H1 (cell line): Measurements from ENCODE around the gene PLXNA3. TPM values are rescaled to one million over a fixed set of nuclear protein-coding genes. Genes with fewer than 3 reads are reported as not detected.

ENCODE experiments used
- CBX5 ChIP-seq: fragments of 300-800, 300-1000 bp; sonication (generic); IDR thresholded peaks from 2 replicates; pipeline ENCODE4 v1.7.1; 2016; ENCODE audit warnings: antibody characterized with exemption, low read length, low read depth
- KDM5A ChIP-seq: fragments of 200-600 bp; IDR thresholded peaks from 2 replicates; pipeline ENCODE4 v1.7.1; 2012; ENCODE audit warnings: mild to moderate bottlenecking, low read length, inconsistent platforms, mixed read lengths
- NANOG ChIP-seq: IDR thresholded peaks from 2 replicates; pipeline ENCODE4 v1.6.1; 2011; ENCODE audit warnings: low read length, low read depth, mild to moderate bottlenecking, inconsistent platforms; ENCODE audit not compliant: insufficient read depth, poor library complexity, severe bottlenecking
- SAP30 ChIP-seq: fragments of 300-600 bp; sonication (generic); IDR thresholded peaks from 2 replicates; pipeline ENCODE4 v1.7.1; 2012; ENCODE audit warnings: low read length, moderate library complexity, mild to moderate bottlenecking, inconsistent platforms; ENCODE audit not compliant: insufficient read depth, insufficient replicate concordance
- SIN3A ChIP-seq, 2 experiments: IDR thresholded peaks in 1 of 2; conservative IDR thresholded peaks in 1 of 2; 2 replicates each; pipeline ENCODE4 v1.6.1; 2011 to 2012; ENCODE audit warnings: low read length in 2 of 2, improper control_type of control experiment in 1 of 2, low read depth in 1 of 2, mild to moderate bottlenecking in 1 of 2
- polyA plus RNA-seq, 7 experiments: library from polyadenylated mRNA; depleted of rRNA in 3 of 7; stranded (reverse) in 5 of 7; unstranded in 2 of 7; fragments of >200 nt in 5 of 7; fragments of 200-250 nt in 2 of 7; gene quantifications; 1 replicate in 5 of 7; 2 replicates in 1 of 7; 4 replicates in 1 of 7; pipeline versions ENCODE4 v1.2.1 to v1.2.3, GENCODE V29; 2011 to 2013; ENCODE audit warnings: missing spikeins in 2 of 7, mixed read lengths in 2 of 7
- total RNA-seq: library from RNA; stranded (reverse); fragmentation: NEBNext Ultra II Directional; extraction: Animal tissue kit (Norgen Biotek cat#: 25700); gene quantifications from 2 replicates; pipeline ENCODE4 v1.2.1, GENCODE V29; 2021
- TF ChIP-seq, protein P1 (sequence below): fragments of 300-600 bp; sonication (generic); IDR thresholded peaks from 2 replicates; pipeline ENCODE4 v1.7.1; 2012; ENCODE audit warnings: low read length, moderate library complexity, mild to moderate bottlenecking, inconsistent platforms; ENCODE audit not compliant: insufficient replicate concordance
- TF ChIP-seq, protein P2 (sequence below): IDR thresholded peaks from 2 replicates; pipeline ENCODE4 v1.6.1; 2012; ENCODE audit warnings: low read length, inconsistent platforms

The PLXNA3 gene
- total and polyA plus RNA-seq, 2 of the 8 experiments (the other 6 are each of a cell fraction or from before 2014, with no cell fraction given), result 10.7 to 18.2 TPM

DNA sequence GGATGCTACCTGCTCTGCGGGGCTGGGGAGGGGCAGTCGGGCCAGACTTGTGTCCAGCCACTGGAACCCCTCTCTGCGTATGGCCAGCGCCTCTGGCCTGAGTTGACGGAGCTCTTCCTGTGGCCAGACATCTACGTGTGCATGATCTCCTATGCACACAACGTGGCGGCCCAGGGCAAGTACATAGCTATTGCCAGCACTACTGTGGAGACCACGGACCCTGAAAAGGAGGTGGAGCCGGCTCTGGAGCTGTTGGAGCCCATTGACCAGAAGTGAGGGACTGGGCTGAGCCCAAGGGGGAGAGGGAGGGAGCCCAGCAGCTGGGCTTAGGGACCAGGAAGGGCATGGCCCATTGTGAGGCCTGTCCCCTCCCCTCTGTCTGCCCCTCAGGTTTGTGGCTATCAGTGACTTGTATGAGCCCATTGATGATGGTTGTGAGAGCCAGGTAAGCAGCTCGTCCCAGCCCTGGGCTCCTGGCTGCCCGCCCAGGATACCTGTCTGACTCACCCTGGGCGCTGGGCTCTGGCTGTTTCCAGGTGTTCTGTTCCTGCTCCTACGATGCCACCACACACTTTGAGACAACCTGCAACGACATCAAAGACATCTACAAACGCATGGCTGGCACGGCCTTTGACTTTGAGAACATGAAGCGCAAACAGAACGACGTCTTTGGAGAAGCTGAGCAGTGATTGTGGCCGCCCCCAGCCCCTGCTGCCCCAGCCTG is 15.9 kb upstream of the PLXNA3 start (continued):
- TF ChIP-seq, protein P1, sequence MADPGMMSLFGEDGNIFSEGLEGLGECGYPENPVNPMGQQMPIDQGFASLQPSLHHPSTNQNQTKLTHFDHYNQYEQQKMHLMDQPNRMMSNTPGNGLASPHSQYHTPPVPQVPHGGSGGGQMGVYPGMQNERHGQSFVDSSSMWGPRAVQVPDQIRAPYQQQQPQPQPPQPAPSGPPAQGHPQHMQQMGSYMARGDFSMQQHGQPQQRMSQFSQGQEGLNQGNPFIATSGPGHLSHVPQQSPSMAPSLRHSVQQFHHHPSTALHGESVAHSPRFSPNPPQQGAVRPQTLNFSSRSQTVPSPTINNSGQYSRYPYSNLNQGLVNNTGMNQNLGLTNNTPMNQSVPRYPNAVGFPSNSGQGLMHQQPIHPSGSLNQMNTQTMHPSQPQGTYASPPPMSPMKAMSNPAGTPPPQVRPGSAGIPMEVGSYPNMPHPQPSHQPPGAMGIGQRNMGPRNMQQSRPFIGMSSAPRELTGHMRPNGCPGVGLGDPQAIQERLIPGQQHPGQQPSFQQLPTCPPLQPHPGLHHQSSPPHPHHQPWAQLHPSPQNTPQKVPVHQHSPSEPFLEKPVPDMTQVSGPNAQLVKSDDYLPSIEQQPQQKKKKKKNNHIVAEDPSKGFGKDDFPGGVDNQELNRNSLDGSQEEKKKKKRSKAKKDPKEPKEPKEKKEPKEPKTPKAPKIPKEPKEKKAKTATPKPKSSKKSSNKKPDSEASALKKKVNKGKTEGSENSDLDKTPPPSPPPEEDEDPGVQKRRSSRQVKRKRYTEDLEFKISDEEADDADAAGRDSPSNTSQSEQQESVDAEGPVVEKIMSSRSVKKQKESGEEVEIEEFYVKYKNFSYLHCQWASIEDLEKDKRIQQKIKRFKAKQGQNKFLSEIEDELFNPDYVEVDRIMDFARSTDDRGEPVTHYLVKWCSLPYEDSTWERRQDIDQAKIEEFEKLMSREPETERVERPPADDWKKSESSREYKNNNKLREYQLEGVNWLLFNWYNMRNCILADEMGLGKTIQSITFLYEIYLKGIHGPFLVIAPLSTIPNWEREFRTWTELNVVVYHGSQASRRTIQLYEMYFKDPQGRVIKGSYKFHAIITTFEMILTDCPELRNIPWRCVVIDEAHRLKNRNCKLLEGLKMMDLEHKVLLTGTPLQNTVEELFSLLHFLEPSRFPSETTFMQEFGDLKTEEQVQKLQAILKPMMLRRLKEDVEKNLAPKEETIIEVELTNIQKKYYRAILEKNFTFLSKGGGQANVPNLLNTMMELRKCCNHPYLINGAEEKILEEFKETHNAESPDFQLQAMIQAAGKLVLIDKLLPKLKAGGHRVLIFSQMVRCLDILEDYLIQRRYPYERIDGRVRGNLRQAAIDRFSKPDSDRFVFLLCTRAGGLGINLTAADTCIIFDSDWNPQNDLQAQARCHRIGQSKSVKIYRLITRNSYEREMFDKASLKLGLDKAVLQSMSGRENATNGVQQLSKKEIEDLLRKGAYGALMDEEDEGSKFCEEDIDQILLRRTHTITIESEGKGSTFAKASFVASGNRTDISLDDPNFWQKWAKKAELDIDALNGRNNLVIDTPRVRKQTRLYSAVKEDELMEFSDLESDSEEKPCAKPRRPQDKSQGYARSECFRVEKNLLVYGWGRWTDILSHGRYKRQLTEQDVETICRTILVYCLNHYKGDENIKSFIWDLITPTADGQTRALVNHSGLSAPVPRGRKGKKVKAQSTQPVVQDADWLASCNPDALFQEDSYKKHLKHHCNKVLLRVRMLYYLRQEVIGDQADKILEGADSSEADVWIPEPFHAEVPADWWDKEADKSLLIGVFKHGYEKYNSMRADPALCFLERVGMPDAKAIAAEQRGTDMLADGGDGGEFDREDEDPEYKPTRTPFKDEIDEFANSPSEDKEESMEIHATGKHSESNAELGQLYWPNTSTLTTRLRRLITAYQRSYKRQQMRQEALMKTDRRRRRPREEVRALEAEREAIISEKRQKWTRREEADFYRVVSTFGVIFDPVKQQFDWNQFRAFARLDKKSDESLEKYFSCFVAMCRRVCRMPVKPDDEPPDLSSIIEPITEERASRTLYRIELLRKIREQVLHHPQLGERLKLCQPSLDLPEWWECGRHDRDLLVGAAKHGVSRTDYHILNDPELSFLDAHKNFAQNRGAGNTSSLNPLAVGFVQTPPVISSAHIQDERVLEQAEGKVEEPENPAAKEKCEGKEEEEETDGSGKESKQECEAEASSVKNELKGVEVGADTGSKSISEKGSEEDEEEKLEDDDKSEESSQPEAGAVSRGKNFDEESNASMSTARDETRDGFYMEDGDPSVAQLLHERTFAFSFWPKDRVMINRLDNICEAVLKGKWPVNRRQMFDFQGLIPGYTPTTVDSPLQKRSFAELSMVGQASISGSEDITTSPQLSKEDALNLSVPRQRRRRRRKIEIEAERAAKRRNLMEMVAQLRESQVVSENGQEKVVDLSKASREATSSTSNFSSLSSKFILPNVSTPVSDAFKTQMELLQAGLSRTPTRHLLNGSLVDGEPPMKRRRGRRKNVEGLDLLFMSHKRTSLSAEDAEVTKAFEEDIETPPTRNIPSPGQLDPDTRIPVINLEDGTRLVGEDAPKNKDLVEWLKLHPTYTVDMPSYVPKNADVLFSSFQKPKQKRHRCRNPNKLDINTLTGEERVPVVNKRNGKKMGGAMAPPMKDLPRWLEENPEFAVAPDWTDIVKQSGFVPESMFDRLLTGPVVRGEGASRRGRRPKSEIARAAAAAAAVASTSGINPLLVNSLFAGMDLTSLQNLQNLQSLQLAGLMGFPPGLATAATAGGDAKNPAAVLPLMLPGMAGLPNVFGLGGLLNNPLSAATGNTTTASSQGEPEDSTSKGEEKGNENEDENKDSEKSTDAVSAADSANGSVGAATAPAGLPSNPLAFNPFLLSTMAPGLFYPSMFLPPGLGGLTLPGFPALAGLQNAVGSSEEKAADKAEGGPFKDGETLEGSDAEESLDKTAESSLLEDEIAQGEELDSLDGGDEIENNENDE, result no peak
- TF ChIP-seq SIN3A (conservative IDR thresholded peaks at IDR 0.05 in 1 of 2, IDR thresholded peaks at IDR 0.05 in 1 of 2; ENCODE audit: low read depth in 1 of 2, low read length in 2 of 2) (no peak), CBX5 (no peak), NANOG (no peak), SAP30 (no peak), KDM5A (no peak)
- TF ChIP-seq, protein P2, sequence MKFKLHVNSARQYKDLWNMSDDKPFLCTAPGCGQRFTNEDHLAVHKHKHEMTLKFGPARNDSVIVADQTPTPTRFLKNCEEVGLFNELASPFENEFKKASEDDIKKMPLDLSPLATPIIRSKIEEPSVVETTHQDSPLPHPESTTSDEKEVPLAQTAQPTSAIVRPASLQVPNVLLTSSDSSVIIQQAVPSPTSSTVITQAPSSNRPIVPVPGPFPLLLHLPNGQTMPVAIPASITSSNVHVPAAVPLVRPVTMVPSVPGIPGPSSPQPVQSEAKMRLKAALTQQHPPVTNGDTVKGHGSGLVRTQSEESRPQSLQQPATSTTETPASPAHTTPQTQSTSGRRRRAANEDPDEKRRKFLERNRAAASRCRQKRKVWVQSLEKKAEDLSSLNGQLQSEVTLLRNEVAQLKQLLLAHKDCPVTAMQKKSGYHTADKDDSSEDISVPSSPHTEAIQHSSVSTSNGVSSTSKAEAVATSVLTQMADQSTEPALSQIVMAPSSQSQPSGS, result no peak
